ENCODE measurements around the gene PBRM1. TPM values are rescaled to one million over a fixed set of nuclear protein-coding genes. Genes with fewer than 3 reads are reported as not detected.
"Not testable (repeated sequence)": the region's sequence is repeated elsewhere in the genome, so short reads cannot be mapped to it uniquely, and the experiment has no call there.

Gene PBRM1
- total RNA-seq (ENCODE audit: unreplicated experiment) = 192 TPM
- long read RNA-seq, partial matches to known transcripts = 11 of 33 reads
- long read RNA-seq, other reads (novel, unspliced or antisense) = 22 of 33 reads

GRCh38 chr3:52685709-52686691, at the start of gene PBRM1, which contains the start of gene GNL3:
TSS of gene PBRM1 (minus strand) at chr3:52685913.
TSS of gene GNL3 (plus strand) at chr3:52686032. CDS start at chr3:52686093, 61 bp downstream.
- peak within 1 kb of the TSS; percentile 98 for H3K4me3 Mint-ChIP-seq (ENCODE audit: unreplicated experiment)
- peaks cover 9% of the 10 kb centered on the region for H3K9me3 Mint-ChIP-seq (ENCODE audit: unreplicated experiment)
- DNase-seq = peak; percentile 95
- H3K27me3 Mint-ChIP-seq (ENCODE audit: unreplicated experiment) = peaks cover 5% of the 10 kb centered on the region
- TF ChIP-seq CTCF (IDR thresholded peaks at IDR 0.05; ENCODE audit: partially characterized antibody, unreplicated experiment) = no peak
- peaks cover 4% of the 10 kb centered on the region for H3K36me3 Mint-ChIP-seq (ENCODE audit: unreplicated experiment)
- H3K27ac Mint-ChIP-seq (ENCODE audit: unreplicated experiment) = peak within 1 kb of the TSS; percentile 98
- peaks cover 19% of the 10 kb centered on the region for H3K4me1 Mint-ChIP-seq (ENCODE audit: low read depth, unreplicated experiment)

- H3K4me1 Mint-ChIP-seq (ENCODE audit: low read depth, unreplicated experiment) = no peaks in the 10 kb centered on the region
- H3K4me3 Mint-ChIP-seq (ENCODE audit: unreplicated experiment) = no peak overlapping the region
- H3K36me3 Mint-ChIP-seq (ENCODE audit: unreplicated experiment) = peaks cover 39% of the 10 kb centered on the region
- DNase-seq = no peak
- H3K27me3 Mint-ChIP-seq (ENCODE audit: unreplicated experiment) = no peaks in the 10 kb centered on the region
- no peak for TF ChIP-seq CTCF (IDR thresholded peaks at IDR 0.05; ENCODE audit: partially characterized antibody, unreplicated experiment)
- peaks cover 6% of the 10 kb centered on the region for H3K9me3 Mint-ChIP-seq (ENCODE audit: unreplicated experiment)
- no peak overlapping the region for H3K27ac Mint-ChIP-seq (ENCODE audit: unreplicated experiment)
Observed at GRCh38 chr3:52733256-52733891, 47.7 kb upstream of the PBRM1 start.

- no peaks in the 10 kb centered on the region for H3K4me1 Mint-ChIP-seq (ENCODE audit: low read depth, unreplicated experiment)
- H3K36me3 Mint-ChIP-seq (ENCODE audit: unreplicated experiment) = peaks cover 52% of the 10 kb centered on the region
- no peak for TF ChIP-seq CTCF (IDR thresholded peaks at IDR 0.05; ENCODE audit: partially characterized antibody, unreplicated experiment)
- no peak overlapping the region for H3K4me3 Mint-ChIP-seq (ENCODE audit: unreplicated experiment)
- no peak for DNase-seq
- H3K27ac Mint-ChIP-seq (ENCODE audit: unreplicated experiment) = no peak overlapping the region
- no peaks in the 10 kb centered on the region for H3K27me3 Mint-ChIP-seq (ENCODE audit: unreplicated experiment)
- peaks cover 9% of the 10 kb centered on the region for H3K9me3 Mint-ChIP-seq (ENCODE audit: unreplicated experiment)
Observed at GRCh38 chr3:52731590-52731989, 45.9 kb upstream of the PBRM1 start.

GRCh38 chr3:52730681-52731080, 45.0 kb upstream of the PBRM1 start:
- Mint-ChIP-seq H3K4me1 (ENCODE audit: low read depth, unreplicated experiment) (no peaks in the 10 kb centered on the region), H3K9me3 (ENCODE audit: unreplicated experiment) (peaks cover 9% of the 10 kb centered on the region), H3K27ac (ENCODE audit: unreplicated experiment) (no peak overlapping the region), H3K27me3 (ENCODE audit: unreplicated experiment) (no peaks in the 10 kb centered on the region), H3K4me3 (ENCODE audit: unreplicated experiment) (no peak overlapping the region), H3K36me3 (ENCODE audit: unreplicated experiment) (peaks cover 58% of the 10 kb centered on the region)
- DNase-seq = no peak
- TF ChIP-seq CTCF (IDR thresholded peaks at IDR 0.05; ENCODE audit: partially characterized antibody, unreplicated experiment) = no peak

DNA sequence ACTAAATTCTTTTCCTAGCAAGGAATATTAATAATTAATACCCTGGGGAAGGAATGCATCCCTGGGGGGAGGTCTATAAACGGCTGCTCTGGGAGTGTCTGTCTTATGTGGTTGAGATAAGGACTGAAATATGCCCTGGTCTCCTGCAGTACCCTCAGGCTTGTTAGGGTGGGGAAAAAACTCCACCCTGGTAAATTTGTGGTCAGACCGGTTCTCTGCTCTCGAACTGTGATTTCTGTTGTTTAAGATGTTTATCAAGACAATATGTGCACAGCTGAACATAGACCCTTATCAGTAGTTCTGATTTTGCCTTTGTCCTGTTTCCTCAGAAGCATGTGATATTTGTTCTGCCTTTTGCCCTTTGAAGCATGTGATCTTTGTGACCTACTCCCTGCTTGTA, 43.0 kb upstream of the PBRM1 start:
- peaks cover 58% of the 10 kb centered on the region for H3K36me3 Mint-ChIP-seq (ENCODE audit: unreplicated experiment)
- not testable (repeated sequence) for H3K27me3 Mint-ChIP-seq (ENCODE audit: unreplicated experiment); DNase-seq; H3K27ac Mint-ChIP-seq (ENCODE audit: unreplicated experiment); H3K9me3 Mint-ChIP-seq (ENCODE audit: unreplicated experiment); H3K4me3 Mint-ChIP-seq (ENCODE audit: unreplicated experiment); H3K4me1 Mint-ChIP-seq (ENCODE audit: low read depth, unreplicated experiment)

All from glutamatergic neuron (in vitro differentiated cells).